Metanephros (tissue), 2 donors: ENCODE data around the gene TBC1D3K. TPM values are rescaled to one million over a fixed set of nuclear protein-coding genes. Genes with fewer than 3 reads are reported as not detected.

Experiments used
- small RNA-seq: library from RNA; depleted of rRNA; stranded (forward); fragments of <200 nt; gene quantifications from one replicate; pipeline ENCODE3, GENCODE V24; 2014; ENCODE audit warnings: low replicate concordance
- total RNA-seq: library from RNA; depleted of rRNA; stranded (reverse); fragments of >200 nt; gene quantifications from one replicate; pipeline ENCODE4 v1.2.3, GENCODE V29; 2014

Gene TBC1D3K
- not detected for total RNA-seq

GRCh38 chr17:37924115-37924514, at the start of gene TBC1D3K:
Gene TBC1D3K (plus strand): TSS chr17:37924415. CDS start chr17:37926000, 1,585 bp downstream.

Small RNA genes lying within 50 kb of the gene (small RNA-seq; reads per million reads assigned to genes)
- gene RF00001 (not detected), gene RNU6-489P (not detected)

Other genes with a start within 250 kb of the TBC1D3K start
- 51.6 TPM for gene HNF1B, start 179.4 kb upstream of the TBC1D3K start, total RNA-seq
- gene TBC1D3L, start 64.6 kb downstream of the TBC1D3K start, total RNA-seq, result 4.8 TPM
- gene TBC1D3D, start 79.6 kb downstream of the TBC1D3K start, total RNA-seq, result 4.0 TPM
- not detected for gene TBC1D3C, start 144.2 kb downstream of the TBC1D3K start, total RNA-seq
- not detected for gene TBC1D3E, start 203.5 kb downstream of the TBC1D3K start, total RNA-seq